ENCODE measurements around the gene ZBTB44. TPM values are rescaled to one million over a fixed set of nuclear protein-coding genes. Genes with fewer than 3 reads are reported as not detected.
"Not testable (repeated sequence)": the region's sequence is repeated elsewhere in the genome, so short reads cannot be mapped to it uniquely, and the experiment has no call there.

Gene ZBTB44
- total RNA-seq, 1 donor from 2014 or later = 57.3 TPM

GRCh38 chr11:130261571-130261970, 53.1 kb downstream of the ZBTB44 start:
- no peak for ATAC-seq
- intact Hi-C loops (cut with micrococcal nuclease) = no loop called here
- DNase-seq = no peak

- DNase-seq = no peak
- ATAC-seq = no peak
- intact Hi-C loops (cut with micrococcal nuclease) = no loop called here
Measured at GRCh38 chr11:130260742-130261141, 54.0 kb downstream of the ZBTB44 start.

- DNase-seq (no peak), ATAC-seq (no peak)
- intact Hi-C loops (cut with micrococcal nuclease) = no loop called here
Measured at GRCh38 chr11:130260080-130260627, 54.6 kb downstream of the ZBTB44 start.

GRCh38 chr11:130251763-130252162, 63.0 kb downstream of the ZBTB44 start:
- ATAC-seq; intact Hi-C loops (cut with micrococcal nuclease); DNase-seq: not testable (repeated sequence)

GRCh38 chr11:130249929-130250328, 64.8 kb downstream of the ZBTB44 start:
- intact Hi-C loops (cut with micrococcal nuclease); ATAC-seq; DNase-seq: not testable (repeated sequence)

GRCh38 chr11:130249371-130249770, 65.3 kb downstream of the ZBTB44 start:
- ATAC-seq = no peak
- intact Hi-C loops (cut with micrococcal nuclease) = no loop called here
- no peak for DNase-seq

- ATAC-seq (no peak), DNase-seq (no peak)
- intact Hi-C loops (cut with micrococcal nuclease) = no loop called here
Measured at GRCh38 chr11:130247319-130247718, 67.4 kb downstream of the ZBTB44 start.

GRCh38 chr11:130246738-130247137, 68.0 kb downstream of the ZBTB44 start:
- intact Hi-C loops (cut with micrococcal nuclease) = no loop called here
- DNase-seq (no peak), ATAC-seq (no peak)

- intact Hi-C loops (cut with micrococcal nuclease) = no loop called here
- ATAC-seq = no peak
Measured at GRCh38 chr11:130246270-130246669, 68.4 kb downstream of the ZBTB44 start.

GRCh38 chr11:130245375-130245774, 69.3 kb downstream of the ZBTB44 start:
- ATAC-seq; DNase-seq; intact Hi-C loops (cut with micrococcal nuclease): not testable (repeated sequence)

More at GRCh38 chr11:130246270-130246669, 68.4 kb downstream of the ZBTB44 start:
- no peak for DNase-seq

- ATAC-seq = no peak
- DNase-seq = no peak
- intact Hi-C loops (cut with micrococcal nuclease) = no loop called here
Measured at GRCh38 chr11:130244848-130245247, 69.9 kb downstream of the ZBTB44 start.

GRCh38 chr11:130243816-130244215, 70.9 kb downstream of the ZBTB44 start:
- intact Hi-C loops (cut with micrococcal nuclease) = no loop called here
- DNase-seq (no peak), ATAC-seq (no peak)

- DNase-seq (no peak), ATAC-seq (no peak)
- intact Hi-C loops (cut with micrococcal nuclease) = no loop called here
Measured at GRCh38 chr11:130241713-130242112, 73.0 kb downstream of the ZBTB44 start.

GRCh38 chr11:130237282-130238006, 77.3 kb downstream of the ZBTB44 start:
- intact Hi-C loops (cut with micrococcal nuclease) = no loop called here
- no peak for DNase-seq
- no peak for ATAC-seq

- no peak for ATAC-seq
- no peak for DNase-seq
- intact Hi-C loops (cut with micrococcal nuclease) = no loop called here
Measured at GRCh38 chr11:130234315-130234714, 80.4 kb downstream of the ZBTB44 start.

GRCh38 chr11:130233888-130234287, 80.8 kb downstream of the ZBTB44 start:
- intact Hi-C loops (cut with micrococcal nuclease); ATAC-seq; DNase-seq: not testable (repeated sequence)

- ATAC-seq; DNase-seq; intact Hi-C loops (cut with micrococcal nuclease): not testable (repeated sequence)
Measured at GRCh38 chr11:130233486-130233885, 81.2 kb downstream of the ZBTB44 start.

GRCh38 chr11:130227373-130227772, 87.3 kb downstream of the ZBTB44 start:
- ATAC-seq = no peak
- no peak for DNase-seq
- intact Hi-C loops (cut with micrococcal nuclease) = no loop called here

- intact Hi-C loops (cut with micrococcal nuclease) = no loop called here
- ATAC-seq (peak; percentile 86), DNase-seq (no peak)
Measured at GRCh38 chr11:130223291-130223971, 91.3 kb downstream of the ZBTB44 start.

- no peak for ATAC-seq
Measured at GRCh38 chr11:130220311-130221035, 94.2 kb downstream of the ZBTB44 start.

More at GRCh38 chr11:130220311-130221035, 94.2 kb downstream of the ZBTB44 start:
- intact Hi-C loops (cut with micrococcal nuclease) = no loop called here
- no peak for DNase-seq
